Stimulated activated CD4-positive, alpha-beta T cell treated with anti-CD3 and anti-CD28 coated beads, Interleukin-4, amount 100 ng/mL, for 24 hours (primary cell): ENCODE results near the gene NHERF2.
A peak's percentile ranks its signal among the peaks of the same experiment; 100 is the strongest.

Experiments
- DNase-seq: peaks from one replicate; pipeline ENCODE4 v3.0.0-alpha.2; 2020

NHERF2 gene

DNA sequence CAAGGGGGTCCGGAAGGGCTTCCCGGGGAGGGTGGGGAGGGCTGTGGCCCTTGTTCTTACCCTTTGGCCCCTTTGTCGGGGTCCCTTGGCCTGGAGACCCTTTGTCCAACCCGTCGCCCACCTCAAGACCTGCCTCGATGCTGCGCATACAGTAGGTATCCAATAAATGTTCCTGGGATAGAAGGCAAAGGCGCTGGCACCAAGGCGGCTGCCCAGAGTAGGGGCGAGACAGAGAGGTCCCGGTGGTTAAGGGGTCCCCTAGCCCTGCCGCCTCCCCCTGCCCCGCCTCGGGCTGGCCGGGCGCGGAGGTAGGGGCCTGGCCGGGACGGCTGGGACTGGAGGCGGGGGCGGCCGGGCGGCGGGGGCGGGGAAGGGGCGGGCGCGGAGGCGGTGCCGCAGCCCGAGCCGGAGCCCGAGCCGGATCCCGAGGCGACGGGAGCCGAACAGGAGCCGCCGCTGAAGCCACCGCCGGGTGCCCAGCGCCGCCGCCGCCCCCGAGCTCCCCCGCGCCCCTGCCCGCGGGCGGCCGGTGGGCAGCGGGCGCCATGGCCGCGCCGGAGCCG lies at the start of gene NHERF2:
TSS of gene NHERF2 (plus strand) at position 442 of the 563 bp plus-strand sequence. CDS start at position 546, 104 bp downstream.
- no peak for DNase-seq

- no peak for DNase-seq
These were observed 49.5 kb upstream of the NHERF2 start for GRCh38 chr16:1976951-1977874.

DNA sequence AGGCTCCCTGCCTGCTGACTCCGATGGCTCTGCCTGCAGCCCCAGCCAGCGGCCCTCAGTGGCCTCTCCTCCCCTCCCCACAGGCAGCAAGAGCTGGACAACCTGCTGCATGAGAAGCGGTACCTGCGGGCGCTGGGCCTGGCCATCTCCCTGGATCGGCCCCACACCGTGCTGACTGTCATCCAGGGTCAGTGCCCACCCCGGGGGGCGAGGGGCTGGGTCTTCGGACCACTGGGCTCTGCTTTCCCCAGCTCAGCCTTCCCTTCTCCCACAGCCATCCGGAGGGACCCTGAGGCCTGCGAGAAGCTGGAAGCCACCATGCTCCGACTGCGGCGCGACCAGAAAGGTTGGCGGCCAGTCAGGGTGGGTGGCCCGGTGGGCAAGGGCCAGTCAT lies 48.8 kb upstream of the NHERF2 start:
- no peak for DNase-seq

GRCh38 chr16:1978476-1979120 lies 48.1 kb upstream of the NHERF2 start:
- DNase-seq: no peak

DNA sequence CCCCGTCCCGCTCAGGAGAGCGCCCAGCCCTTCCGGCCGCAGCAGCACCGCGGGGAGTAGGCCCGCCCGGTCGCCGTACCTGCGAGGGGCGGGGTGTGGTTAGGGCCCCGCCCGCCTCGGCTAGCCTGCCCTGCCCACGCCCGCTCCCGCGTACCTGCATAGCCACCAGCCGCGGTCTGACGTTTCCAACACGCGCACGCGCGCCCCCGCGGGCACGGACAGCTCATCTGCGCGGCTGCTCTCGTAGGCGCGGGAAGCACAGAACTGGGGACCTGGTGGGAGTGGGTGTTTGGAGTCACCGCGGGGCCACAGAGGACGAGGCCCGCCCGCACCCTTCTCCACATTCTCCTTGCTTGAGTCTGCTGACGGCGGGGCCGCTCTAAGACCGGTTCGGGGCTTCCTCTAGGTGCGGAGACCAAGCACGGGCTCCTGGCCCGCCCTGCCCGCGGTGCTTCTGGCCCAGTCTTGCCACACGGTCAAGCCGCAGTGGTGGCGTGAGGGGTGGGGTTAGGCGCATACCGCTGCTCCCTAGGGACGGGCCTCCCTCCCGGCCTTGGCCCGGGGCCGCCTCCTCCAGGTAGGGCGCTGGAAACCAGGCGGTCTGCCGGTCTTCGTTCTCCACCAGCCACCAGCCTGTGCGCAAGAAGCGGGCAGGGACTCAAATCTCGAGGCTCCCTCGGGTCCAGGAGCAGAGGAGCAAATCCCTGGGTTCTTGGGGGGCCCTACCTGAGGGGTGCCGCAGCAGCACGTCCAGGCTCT lies 47.3 kb upstream of the NHERF2 start:
- peak; percentile 36 for DNase-seq

GRCh38 chr16:1980030-1980769 lies 46.5 kb upstream of the NHERF2 start:
- no peak for DNase-seq

- no peak for DNase-seq
These were observed 46.0 kb upstream of the NHERF2 start for GRCh38 chr16:1980770-1981087.

DNA sequence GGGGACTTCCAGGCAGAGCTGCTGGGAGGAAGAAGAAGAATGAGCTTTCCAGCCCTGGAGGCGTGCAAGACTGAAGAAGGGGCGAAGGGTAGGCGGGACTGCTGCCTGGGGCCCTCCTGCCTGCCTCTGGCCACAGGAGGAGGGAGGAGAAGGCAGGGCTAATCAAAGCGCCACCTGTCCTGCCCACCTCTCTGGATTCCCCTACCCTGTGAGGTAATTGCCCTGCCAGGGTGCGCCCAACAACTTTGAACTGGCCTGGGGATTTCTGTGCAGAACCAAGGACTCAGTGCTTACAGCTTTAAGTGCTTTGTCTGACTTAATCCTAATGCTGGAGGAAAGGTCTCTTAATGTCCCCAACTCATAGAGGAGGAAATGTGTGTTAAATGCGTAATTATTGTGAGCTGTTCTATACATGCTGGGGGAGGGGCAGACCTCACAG lies 45.3 kb upstream of the NHERF2 start, which contains the start of gene NOXO1:
TSS of gene NOXO1 (minus strand) at position 72 of the 439 bp plus-strand sequence. CDS start 290 bp downstream, outside the sequence.
- no peak for DNase-seq

GRCh38 chr16:1982013-1982433 lies 44.7 kb upstream of the NHERF2 start:
- no peak for DNase-seq

DNA sequence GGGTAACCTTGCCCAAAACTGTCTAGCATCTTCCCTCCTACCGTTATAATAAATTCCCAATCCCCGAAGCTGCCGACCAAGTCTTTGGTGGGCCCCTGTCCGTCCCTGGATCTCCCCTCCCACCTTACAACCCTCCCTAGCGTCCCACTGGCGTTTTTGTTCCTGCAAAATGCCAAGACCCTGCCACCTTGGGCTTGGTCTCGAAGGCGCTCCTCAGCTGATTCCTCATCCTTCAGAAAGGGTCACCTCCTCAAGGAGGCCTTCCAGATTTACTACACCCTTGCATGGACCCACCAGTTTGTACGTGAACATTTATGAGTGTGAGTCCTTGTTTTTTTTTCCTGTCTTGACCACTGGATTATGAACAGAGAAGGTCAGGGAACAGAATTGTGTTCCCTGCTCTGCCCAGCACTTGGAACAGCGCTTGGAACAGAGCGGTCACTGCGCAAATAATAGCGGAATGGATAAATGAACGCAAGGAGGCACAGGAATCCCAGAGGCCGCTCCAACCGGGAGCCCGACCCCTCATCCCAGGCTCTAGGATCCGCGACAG lies 43.6 kb upstream of the NHERF2 start:
- no peak for DNase-seq

- DNase-seq: peak; percentile 71
These were observed 43.0 kb upstream of the NHERF2 start, which contains the start of gene GFER for GRCh38 chr16:1983544-1984346. Gene GFER (plus strand): TSS chr16:1984193. CDS start chr16:1984219, 26 bp downstream.

DNA sequence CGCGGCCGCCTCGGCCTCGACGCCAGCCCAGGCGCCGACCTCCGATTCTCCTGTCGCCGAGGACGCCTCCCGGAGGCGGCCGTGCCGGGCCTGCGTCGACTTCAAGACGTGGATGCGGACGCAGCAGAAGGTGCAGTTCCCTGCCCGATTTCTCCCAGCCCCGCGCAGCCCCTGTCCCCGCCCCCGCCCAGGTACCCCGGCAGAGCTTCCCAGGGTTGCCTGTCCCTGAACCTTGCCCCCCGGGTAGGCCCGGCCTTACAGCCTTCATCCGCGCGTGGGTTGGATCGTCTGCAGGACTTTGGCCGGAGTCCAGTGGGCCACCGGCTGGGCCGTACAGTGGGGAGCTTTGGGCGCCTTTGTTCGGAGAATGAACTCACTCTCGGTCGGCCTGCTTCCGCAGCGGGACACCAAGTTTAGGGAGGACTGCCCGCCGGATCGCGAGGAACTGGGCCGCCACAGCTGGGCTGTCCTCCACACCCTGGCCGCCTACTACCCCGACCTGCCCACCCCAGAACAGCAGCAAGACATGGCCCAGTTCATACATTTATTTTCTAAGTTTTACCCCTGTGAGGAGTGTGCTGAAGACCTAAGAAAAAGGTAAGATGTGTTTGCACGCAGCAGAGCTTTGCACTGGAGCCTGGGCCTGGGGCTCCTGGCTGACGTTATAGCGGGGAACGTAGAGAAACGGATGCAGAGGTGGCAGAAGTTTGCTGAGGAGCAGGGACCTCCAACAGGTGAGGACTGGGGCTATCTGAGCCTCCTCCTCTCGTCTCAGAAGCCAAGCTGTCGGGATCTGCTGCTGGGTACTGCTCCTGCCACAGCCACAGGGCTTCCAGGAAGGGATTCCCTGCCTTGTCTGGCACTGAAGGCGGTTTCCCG lies 42.1 kb upstream of the NHERF2 start:
- peak; percentile 32 for DNase-seq

GRCh38 chr16:1985466-1986150 lies 41.1 kb upstream of the NHERF2 start:
- no peak for DNase-seq

- DNase-seq: no peak
These were observed 39.5 kb upstream of the NHERF2 start for GRCh38 chr16:1987198-1987597.

GRCh38 chr16:1989209-1990100 lies 37.2 kb upstream of the NHERF2 start, which contains the start of gene SYNGR3:
Gene SYNGR3 (plus strand): TSS chr16:1989970. CDS start chr16:1990103, 133 bp downstream.
- DNase-seq: no peak

DNA sequence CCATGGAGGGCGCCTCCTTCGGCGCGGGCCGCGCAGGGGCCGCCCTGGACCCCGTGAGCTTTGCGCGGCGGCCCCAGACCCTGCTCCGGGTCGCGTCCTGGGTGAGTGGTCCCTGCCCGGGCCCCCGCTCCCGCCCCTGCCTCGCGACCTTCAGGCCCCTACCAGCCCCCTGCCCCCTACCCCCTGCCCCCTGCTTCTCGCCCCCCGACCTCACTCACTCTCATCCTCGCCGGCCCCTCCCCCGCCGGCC lies 36.7 kb upstream of the NHERF2 start:
- no peak for DNase-seq

GRCh38 chr16:1990351-1991134 lies 36.2 kb upstream of the NHERF2 start:
- no peak for DNase-seq
